ENCODE data around the gene ARMC12.

DNA sequence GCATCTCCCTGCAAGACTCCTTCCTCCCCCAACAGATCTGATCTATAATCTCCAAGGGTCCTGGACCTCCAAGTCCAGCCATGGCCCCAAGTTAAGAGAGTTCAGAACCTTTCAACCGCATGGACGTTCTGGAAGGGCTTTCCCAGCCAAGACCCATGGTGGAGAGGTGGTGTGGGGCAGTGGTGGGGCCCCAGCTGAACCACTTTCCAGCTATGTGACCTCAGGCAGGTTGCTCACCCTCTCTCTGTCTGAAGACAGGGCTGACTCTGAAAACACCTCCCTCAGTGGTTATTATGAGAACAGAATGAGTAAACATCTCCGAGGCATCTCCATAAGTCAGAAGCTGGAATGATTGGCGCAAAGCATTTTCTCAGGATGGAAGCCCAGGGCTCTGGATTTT, 59.4 kb downstream of the ARMC12 start:
- TF ChIP-seq, protein P1, sequence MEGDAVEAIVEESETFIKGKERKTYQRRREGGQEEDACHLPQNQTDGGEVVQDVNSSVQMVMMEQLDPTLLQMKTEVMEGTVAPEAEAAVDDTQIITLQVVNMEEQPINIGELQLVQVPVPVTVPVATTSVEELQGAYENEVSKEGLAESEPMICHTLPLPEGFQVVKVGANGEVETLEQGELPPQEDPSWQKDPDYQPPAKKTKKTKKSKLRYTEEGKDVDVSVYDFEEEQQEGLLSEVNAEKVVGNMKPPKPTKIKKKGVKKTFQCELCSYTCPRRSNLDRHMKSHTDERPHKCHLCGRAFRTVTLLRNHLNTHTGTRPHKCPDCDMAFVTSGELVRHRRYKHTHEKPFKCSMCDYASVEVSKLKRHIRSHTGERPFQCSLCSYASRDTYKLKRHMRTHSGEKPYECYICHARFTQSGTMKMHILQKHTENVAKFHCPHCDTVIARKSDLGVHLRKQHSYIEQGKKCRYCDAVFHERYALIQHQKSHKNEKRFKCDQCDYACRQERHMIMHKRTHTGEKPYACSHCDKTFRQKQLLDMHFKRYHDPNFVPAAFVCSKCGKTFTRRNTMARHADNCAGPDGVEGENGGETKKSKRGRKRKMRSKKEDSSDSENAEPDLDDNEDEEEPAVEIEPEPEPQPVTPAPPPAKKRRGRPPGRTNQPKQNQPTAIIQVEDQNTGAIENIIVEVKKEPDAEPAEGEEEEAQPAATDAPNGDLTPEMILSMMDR (conservative IDR thresholded peaks at IDR 0.05 in 1 of 2, IDR thresholded peaks at IDR 0.05 in 1 of 2; ENCODE audit: extremely low read depth in 1 of 2, insufficient read depth in 1 of 2, low read depth in 1 of 2, low read length in 2 of 2): no peak
- no peak for TF ChIP-seq EZH2 (IDR thresholded peaks at IDR 0.05; ENCODE audit: borderline replicate concordance, low read length)
